GM12872 (cell line): ENCODE measurements around the gene YPEL5.

Experiments used
- CTCF ChIP-seq: IDR thresholded peaks from 3 replicates; pipeline ENCODE4 v1.5.1; 2011; ENCODE audit warnings: low read depth, mild to moderate bottlenecking, low read length, moderate library complexity; ENCODE audit not compliant: insufficient read depth

The YPEL5 gene

GRCh38 chr2:30191819-30192271 is 45.0 kb downstream of the YPEL5 start:
- TF ChIP-seq CTCF = no peak

GRCh38 chr2:30192314-30192713 is 45.5 kb downstream of the YPEL5 start:
- no peak for TF ChIP-seq CTCF

GRCh38 chr2:30193104-30193681 is 46.4 kb downstream of the YPEL5 start:
- no peak for TF ChIP-seq CTCF

- TF ChIP-seq CTCF = no peak
Observed at GRCh38 chr2:30194421-30194820, 47.6 kb downstream of the YPEL5 start.

GRCh38 chr2:30195016-30195415 is 48.2 kb downstream of the YPEL5 start:
- TF ChIP-seq CTCF = no peak

- TF ChIP-seq CTCF = no peak
Observed at GRCh38 chr2:30197570-30198192, 50.9 kb downstream of the YPEL5 start.

GRCh38 chr2:30201990-30202389 is 55.2 kb downstream of the YPEL5 start:
- TF ChIP-seq CTCF = no peak
